Esophagus squamous epithelium (tissue), 4 donors: ENCODE results near the gene RANBP3L.

Experiments
- CTCF ChIP-seq, 6 experiments: fragments of 450-650 bp in 4 of 6; fragments of 200-600 bp in 2 of 6; sonication (generic) in 2 of 6; IDR thresholded peaks; one replicate each; pipeline ENCODE4 v1.5.1; 2016 to 2019; ENCODE audit warnings: antibody characterized with exemption in 6 of 6, mild to moderate bottlenecking in 4 of 6, moderate library complexity in 4 of 6
- POLR2A ChIP-seq, 4 donors: fragments of 450-650 bp; IDR thresholded peaks; one replicate each; pipeline ENCODE4 v1.6.1; 2017; ENCODE audit warnings: antibody characterized with exemption in 4 of 4, mild to moderate bottlenecking in 4 of 4, moderate library complexity in 3 of 4

- TF ChIP-seq CTCF (IDR thresholded peaks at IDR 0.05) (peak; percentile 54 to 71 (median 58)), POLR2A (IDR thresholded peaks at IDR 0.05) (peak in 2 of 4 donors; percentile 68 to 89)
Observed at GRCh38 chr5:36241631-36242533, 59.8 kb downstream of the RANBP3L start, which contains the start of gene NADK2.
